ENCODE results near the gene RALGAPA2. TPM values are rescaled to one million over a fixed set of nuclear protein-coding genes. Genes with fewer than 3 reads are reported as not detected.

RALGAPA2 gene
- total and polyA plus RNA-seq, 2 experiments from 2014 or later, result 13.1 to 43.4 TPM

DNA sequence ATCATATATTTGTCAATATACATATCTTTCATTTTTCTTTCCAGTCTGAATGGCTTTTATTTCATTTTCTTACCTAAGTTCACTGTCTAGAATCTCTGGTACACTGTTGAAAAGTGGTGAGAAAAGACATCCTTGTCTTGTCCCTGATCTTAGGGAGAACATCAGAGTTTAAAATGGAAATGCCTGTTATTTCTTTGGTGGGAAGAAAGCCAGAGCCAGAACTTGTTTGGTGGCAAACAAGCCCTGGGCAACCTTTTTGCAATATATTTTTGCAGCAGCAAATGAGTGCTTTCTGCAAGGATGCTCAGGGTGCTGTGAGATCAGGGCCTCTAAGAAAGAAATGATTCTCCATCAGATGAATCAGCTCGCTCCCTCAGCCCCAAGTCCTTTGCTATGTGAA, 156.6 kb downstream of the RALGAPA2 start (continued):
- TF ChIP-seq, protein P1, sequence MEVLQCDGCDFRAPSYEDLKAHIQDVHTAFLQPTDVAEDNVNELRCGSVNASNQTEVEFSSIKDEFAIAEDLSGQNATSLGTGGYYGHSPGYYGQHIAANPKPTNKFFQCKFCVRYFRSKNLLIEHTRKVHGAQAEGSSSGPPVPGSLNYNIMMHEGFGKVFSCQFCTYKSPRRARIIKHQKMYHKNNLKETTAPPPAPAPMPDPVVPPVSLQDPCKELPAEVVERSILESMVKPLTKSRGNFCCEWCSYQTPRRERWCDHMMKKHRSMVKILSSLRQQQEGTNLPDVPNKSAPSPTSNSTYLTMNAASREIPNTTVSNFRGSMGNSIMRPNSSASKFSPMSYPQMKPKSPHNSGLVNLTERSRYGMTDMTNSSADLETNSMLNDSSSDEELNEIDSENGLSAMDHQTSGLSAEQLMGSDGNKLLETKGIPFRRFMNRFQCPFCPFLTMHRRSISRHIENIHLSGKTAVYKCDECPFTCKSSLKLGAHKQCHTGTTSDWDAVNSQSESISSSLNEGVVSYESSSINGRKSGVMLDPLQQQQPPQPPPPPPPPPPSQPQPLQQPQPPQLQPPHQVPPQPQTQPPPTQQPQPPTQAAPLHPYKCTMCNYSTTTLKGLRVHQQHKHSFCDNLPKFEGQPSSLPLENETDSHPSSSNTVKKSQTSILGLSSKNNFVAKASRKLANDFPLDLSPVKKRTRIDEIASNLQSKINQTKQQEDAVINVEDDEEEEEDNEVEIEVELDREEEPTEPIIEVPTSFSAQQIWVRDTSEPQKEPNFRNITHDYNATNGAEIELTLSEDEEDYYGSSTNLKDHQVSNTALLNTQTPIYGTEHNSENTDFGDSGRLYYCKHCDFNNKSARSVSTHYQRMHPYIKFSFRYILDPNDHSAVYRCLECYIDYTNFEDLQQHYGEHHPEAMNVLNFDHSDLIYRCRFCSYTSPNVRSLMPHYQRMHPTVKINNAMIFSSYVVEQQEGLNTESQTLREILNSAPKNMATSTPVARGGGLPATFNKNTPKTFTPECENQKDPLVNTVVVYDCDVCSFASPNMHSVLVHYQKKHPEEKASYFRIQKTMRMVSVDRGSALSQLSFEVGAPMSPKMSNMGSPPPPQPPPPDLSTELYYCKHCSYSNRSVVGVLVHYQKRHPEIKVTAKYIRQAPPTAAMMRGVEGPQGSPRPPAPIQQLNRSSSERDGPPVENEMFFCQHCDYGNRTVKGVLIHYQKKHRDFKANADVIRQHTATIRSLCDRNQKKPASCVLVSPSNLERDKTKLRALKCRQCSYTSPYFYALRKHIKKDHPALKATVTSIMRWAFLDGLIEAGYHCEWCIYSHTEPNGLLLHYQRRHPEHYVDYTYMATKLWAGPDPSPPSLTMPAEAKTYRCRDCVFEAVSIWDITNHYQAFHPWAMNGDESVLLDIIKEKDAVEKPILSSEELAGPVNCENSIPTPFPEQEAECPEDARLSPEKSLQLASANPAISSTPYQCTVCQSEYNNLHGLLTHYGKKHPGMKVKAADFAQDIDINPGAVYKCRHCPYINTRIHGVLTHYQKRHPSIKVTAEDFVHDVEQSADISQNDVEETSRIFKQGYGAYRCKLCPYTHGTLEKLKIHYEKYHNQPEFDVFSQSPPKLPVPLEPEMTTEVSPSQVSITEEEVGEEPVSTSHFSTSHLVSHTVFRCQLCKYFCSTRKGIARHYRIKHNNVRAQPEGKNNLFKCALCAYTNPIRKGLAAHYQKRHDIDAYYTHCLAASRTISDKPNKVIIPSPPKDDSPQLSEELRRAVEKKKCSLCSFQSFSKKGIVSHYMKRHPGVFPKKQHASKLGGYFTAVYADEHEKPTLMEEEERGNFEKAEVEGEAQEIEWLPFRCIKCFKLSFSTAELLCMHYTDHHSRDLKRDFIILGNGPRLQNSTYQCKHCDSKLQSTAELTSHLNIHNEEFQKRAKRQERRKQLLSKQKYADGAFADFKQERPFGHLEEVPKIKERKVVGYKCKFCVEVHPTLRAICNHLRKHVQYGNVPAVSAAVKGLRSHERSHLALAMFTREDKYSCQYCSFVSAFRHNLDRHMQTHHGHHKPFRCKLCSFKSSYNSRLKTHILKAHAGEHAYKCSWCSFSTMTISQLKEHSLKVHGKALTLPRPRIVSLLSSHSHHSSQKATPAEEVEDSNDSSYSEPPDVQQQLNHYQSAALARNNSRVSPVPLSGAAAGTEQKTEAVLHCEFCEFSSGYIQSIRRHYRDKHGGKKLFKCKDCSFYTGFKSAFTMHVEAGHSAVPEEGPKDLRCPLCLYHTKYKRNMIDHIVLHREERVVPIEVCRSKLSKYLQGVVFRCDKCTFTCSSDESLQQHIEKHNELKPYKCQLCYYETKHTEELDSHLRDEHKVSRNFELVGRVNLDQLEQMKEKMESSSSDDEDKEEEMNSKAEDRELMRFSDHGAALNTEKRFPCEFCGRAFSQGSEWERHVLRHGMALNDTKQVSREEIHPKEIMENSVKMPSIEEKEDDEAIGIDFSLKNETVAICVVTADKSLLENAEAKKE (CRISPR knock-in tag; IDR thresholded peaks at IDR 0.05), result no peak
- no peak for TF ChIP-seq EZH2 (IDR thresholded peaks at IDR 0.05; ENCODE audit: low read depth, unreplicated experiment)
- no peak for TF ChIP-seq ZNF331 (CRISPR knock-in tag; IDR thresholded peaks at IDR 0.05; ENCODE audit: low read depth)
- no peak for TF ChIP-seq JUNB (IDR thresholded peaks at IDR 0.05; ENCODE audit: unreplicated experiment)
- no peak for TF ChIP-seq POLR2AphosphoS5 (IDR thresholded peaks at IDR 0.05; ENCODE audit: low read depth)
- no peak for TF ChIP-seq ZNF114 (CRISPR knock-in tag; IDR thresholded peaks at IDR 0.05)
- TF ChIP-seq EZH2phosphoT487 (IDR thresholded peaks at IDR 0.05; ENCODE audit: unreplicated experiment), result no peak
- TF ChIP-seq, protein P2, sequence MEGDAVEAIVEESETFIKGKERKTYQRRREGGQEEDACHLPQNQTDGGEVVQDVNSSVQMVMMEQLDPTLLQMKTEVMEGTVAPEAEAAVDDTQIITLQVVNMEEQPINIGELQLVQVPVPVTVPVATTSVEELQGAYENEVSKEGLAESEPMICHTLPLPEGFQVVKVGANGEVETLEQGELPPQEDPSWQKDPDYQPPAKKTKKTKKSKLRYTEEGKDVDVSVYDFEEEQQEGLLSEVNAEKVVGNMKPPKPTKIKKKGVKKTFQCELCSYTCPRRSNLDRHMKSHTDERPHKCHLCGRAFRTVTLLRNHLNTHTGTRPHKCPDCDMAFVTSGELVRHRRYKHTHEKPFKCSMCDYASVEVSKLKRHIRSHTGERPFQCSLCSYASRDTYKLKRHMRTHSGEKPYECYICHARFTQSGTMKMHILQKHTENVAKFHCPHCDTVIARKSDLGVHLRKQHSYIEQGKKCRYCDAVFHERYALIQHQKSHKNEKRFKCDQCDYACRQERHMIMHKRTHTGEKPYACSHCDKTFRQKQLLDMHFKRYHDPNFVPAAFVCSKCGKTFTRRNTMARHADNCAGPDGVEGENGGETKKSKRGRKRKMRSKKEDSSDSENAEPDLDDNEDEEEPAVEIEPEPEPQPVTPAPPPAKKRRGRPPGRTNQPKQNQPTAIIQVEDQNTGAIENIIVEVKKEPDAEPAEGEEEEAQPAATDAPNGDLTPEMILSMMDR (conservative IDR thresholded peaks at IDR 0.05; ENCODE audit: low read depth in 2 of 2), result no peak
- no peak for TF ChIP-seq NANOG (IDR thresholded peaks at IDR 0.05; ENCODE audit: borderline replicate concordance)
